Heart left ventricle (tissue), 16 donors: Measurements from ENCODE around the gene SIDT2. TPM values are rescaled to one million over a fixed set of nuclear protein-coding genes. Genes with fewer than 3 reads are reported as not detected.

Experiments
- ATAC-seq, 4 donors: fragments of 200-7000 bp; cut with Tn5 transposase; one replicate each; pipeline ENCODE4 v1.9.1; 2020 to 2022; ENCODE audit warnings: moderate library complexity in 4 of 4, mild to moderate bottlenecking in 3 of 4, moderate number of reproducible peaks in 1 of 4
- DNase-seq, 5 donors: peaks; one replicate each; pipeline ENCODE4 v3.0.0-alpha.2; 2020
- H3K27ac ChIP-seq, 12 donors: fragments of 200-600 bp; sonication (generic) in 4 of 12; one replicate each; pipeline versions ENCODE4 v1.5.0 to v1.8.0; 2016 to 2022; ENCODE audit warnings: mild to moderate bottlenecking in 2 of 12
- H3K27me3 ChIP-seq, 9 donors: fragments of 200-600 bp; sonication (generic) in 2 of 9; one replicate each; pipeline versions ENCODE4 v1.5.1 to v1.8.0; 2016 to 2022; ENCODE audit warnings: mild to moderate bottlenecking in 3 of 9
- H3K36me3 ChIP-seq, 9 donors: fragments of 200-600 bp; sonication (generic) in 2 of 9; one replicate each; pipeline versions ENCODE4 v1.5.0 to v1.8.0; 2018 to 2022; ENCODE audit warnings: mild to moderate bottlenecking in 2 of 9
- H3K4me1 ChIP-seq, 12 donors: fragments of 200-600 bp; sonication (generic) in 4 of 12; one replicate each; pipeline versions ENCODE4 v1.5.0 to v1.8.0; 2016 to 2022; ENCODE audit warnings: mild to moderate bottlenecking in 3 of 12
- H3K4me3 ChIP-seq, 12 donors: fragments of 200-600 bp; sonication (generic) in 4 of 12; one replicate each; pipeline versions ENCODE4 v1.5.0 to v1.8.0; 2017 to 2022; ENCODE audit warnings: mild to moderate bottlenecking in 9 of 12, moderate library complexity in 4 of 12
- H3K9me3 ChIP-seq, 12 donors: fragments of 200-600 bp; sonication (generic) in 4 of 12; one replicate each; pipeline versions ENCODE4 v1.5.0 to v1.8.0; 2016 to 2022; ENCODE audit warnings: mild to moderate bottlenecking in 1 of 12
- POLR2A ChIP-seq, 2 donors: fragments of 450-650 bp; IDR thresholded peaks; one replicate each; pipeline ENCODE4 v1.6.1; 2017; ENCODE audit warnings: antibody characterized with exemption in 2 of 2, mild to moderate bottlenecking in 2 of 2, moderate library complexity in 2 of 2
- WGBS, 4 donors: extraction: QIAGEN DNeasy Blood & Tissue Kit in 2 of 4; methylation state at CpG; one replicate each; pipeline versions ENCODE4 v1.1.5 to v1.1.7; 2013 to 2018; 5-methylcytosine and 5-hydroxymethylcytosine counted together
- intact Hi-C, 10 donors: fragments of 100-400 bp; cut with DNase I; formaldehyde crosslinking; loops; one replicate each; pipeline versions ENCODE4 v1.11.1 to v1.14.2; 2022
- polyA plus RNA-seq, 2 donors: library from polyadenylated mRNA; stranded (reverse); fragments of 200-250 nt; gene quantifications; one replicate each; pipeline ENCODE4 v1.2.3, GENCODE V29; 2013
- total RNA-seq, 9 donors: library from RNA; depleted of rRNA in 2 of 9; stranded (reverse); fragments of >200 nt in 2 of 9; fragmentation: NEBNext Ultra II Directional in 3 of 9; extraction: Animal tissue kit (Norgen Biotek cat#: 25700) in 3 of 9; gene quantifications; one replicate each; pipeline versions ENCODE4 v1.1.0 to v1.2.4, GENCODE V29; 2016 to 2023
- TF ChIP-seq, protein P1 (sequence below), 12 donors: fragments of 200-600 bp; sonication (generic) in 4 of 12; IDR thresholded peaks; one replicate each; pipeline versions ENCODE4 v1.5.0 to v1.8.0; 2018 to 2022; ENCODE audit warnings: antibody characterized with exemption in 12 of 12, mild to moderate bottlenecking in 5 of 12
- donor health status: ischemic (EF 13 %, LVEDD 7.1; RV severe dilation, severe dysfunction).
- donor health status: healthy with polysubstance abuse.
- donor health status: DM: no; HTN: yes; CAD: no.
- donor health status: DM: no; HTN: no; CAD: no.
- donor health status: ischemic (EF 25% LVEDD 6.9; RV normal size, moderate dysfunction).
- donor health status: ischemic (EF 25% LVEDD 5.7; RV mildly dilated, moderate dysfunction).
- donor health status: healthy.
- donor health status: DM: yes; HTN: yes; CAD: no.
- donor health status: ischemic (EF 35%, LVEDD 5.7; RV mildly dilated, moderate dysfunction).
- donor health status: nonischemic (EF 11% LVEDD 7.7; RV severe dilation, severe dysfunction).
- donor health status: DM: yes; HTN: yes; CAD: no.
- donor health status: PGD.
- donor health status: ischemic (EF 29% LVEDD 5.4; RV normal size, mild dysfunction).
- donor health status: nonischemic (EF 23%, LVEDD 6.1; RV moderate dilation, normal function).

Gene SIDT2
- total and polyA plus RNA-seq, 11 donors = 13.9 to 45.5 (median 19.3) TPM

DNA sequence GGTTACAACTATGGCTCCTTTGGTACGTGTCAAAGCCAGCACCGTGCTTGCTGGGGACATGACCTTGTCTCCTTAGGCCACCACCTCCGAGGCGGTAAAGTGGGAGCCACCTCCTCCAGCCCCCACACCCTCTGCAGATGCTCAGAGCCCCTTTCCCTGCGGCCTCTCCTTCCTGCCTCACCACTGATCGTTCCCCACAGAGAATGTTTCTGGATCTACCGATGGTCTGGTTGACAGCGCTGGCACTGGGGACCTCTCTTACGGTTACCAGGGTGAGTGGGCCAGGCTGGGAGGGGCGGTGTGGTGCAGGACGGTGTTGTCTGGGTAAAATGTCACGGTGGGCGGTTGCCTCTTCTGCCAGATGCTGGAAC lies 8.9 kb downstream of the SIDT2 start:
- Histone ChIP-seq H3K27ac (peak overlapping the region in 1 of 12 donors; percentile 20), H3K4me1 (peaks cover 0 to 17% (median 0%) of the 10 kb centered on the region in 12 donors), H3K27me3 (no peaks in the 10 kb centered on the region), H3K4me3 (no peak overlapping the region), H3K9me3 (no peaks in the 10 kb centered on the region), H3K36me3 (peaks cover 0 to 96% (median 84%) of the 10 kb centered on the region in 9 donors)
- no peak for ATAC-seq
- 82 to 89% (median 88%) methylated on average over 12 to 13 of the region's 13 CpGs for WGBS, 4 donors
- DNase-seq = peak in 1 of 5 donors; percentile 24
- TF ChIP-seq, protein P1, sequence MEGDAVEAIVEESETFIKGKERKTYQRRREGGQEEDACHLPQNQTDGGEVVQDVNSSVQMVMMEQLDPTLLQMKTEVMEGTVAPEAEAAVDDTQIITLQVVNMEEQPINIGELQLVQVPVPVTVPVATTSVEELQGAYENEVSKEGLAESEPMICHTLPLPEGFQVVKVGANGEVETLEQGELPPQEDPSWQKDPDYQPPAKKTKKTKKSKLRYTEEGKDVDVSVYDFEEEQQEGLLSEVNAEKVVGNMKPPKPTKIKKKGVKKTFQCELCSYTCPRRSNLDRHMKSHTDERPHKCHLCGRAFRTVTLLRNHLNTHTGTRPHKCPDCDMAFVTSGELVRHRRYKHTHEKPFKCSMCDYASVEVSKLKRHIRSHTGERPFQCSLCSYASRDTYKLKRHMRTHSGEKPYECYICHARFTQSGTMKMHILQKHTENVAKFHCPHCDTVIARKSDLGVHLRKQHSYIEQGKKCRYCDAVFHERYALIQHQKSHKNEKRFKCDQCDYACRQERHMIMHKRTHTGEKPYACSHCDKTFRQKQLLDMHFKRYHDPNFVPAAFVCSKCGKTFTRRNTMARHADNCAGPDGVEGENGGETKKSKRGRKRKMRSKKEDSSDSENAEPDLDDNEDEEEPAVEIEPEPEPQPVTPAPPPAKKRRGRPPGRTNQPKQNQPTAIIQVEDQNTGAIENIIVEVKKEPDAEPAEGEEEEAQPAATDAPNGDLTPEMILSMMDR (IDR thresholded peaks at IDR 0.05) = no peak
- no peak for TF ChIP-seq POLR2A (IDR thresholded peaks at IDR 0.05)
- intact Hi-C loops = no loop called here

DNA sequence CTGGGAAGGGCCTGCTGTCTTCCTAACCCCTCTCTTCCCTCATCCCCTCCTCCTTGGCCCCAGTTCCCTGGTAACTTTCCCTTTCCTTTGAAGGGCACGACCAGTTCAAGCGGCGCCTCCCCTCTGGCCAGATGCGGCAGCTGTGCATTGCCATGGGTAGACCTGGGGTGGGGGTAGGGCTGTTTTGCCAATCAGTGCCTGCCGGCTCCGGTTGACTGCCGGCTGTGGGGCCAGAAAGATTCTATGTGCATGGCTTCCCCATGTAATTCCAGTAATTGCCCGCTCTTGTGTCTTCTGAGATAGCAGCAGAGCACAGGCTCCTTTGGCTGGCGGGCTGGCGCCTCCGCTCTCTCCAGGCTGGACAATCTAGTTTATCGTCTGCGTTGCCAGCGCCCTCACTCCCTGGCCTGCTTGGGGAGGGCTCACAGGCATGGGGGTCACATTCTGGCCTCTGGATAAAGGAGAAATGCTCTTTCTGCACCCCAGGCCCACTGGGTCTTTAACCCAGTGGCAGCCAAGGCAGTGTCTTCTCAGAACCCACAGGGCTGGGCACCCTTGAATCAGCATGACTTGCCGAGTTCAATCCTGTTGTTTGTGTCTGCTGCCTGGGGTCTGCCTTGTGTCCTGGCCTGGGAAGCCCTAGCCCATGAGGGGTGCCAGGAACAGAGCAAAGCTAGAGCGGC lies 9.4 kb downstream of the SIDT2 start:
- WGBS, 4 donors = 89 to 94% (median 91%) methylated on average over 10 to 16 of the region's 16 CpGs
- Histone ChIP-seq H3K36me3 (peaks cover 0 to 96% (median 84%) of the 10 kb centered on the region in 9 donors), H3K4me3 (no peak overlapping the region), H3K9me3 (no peaks in the 10 kb centered on the region), H3K27me3 (no peaks in the 10 kb centered on the region), H3K27ac (peak overlapping the region in 1 of 12 donors; percentile 79), H3K4me1 (peaks cover 0 to 17% (median 0%) of the 10 kb centered on the region in 12 donors)
- intact Hi-C loops = no loop called here
- ATAC-seq (no peak), DNase-seq (peak in 1 of 5 donors; percentile 23)
- TF ChIP-seq POLR2A (IDR thresholded peaks at IDR 0.05) = no peak
- TF ChIP-seq, protein P1 (IDR thresholded peaks at IDR 0.05) = no peak

DNA sequence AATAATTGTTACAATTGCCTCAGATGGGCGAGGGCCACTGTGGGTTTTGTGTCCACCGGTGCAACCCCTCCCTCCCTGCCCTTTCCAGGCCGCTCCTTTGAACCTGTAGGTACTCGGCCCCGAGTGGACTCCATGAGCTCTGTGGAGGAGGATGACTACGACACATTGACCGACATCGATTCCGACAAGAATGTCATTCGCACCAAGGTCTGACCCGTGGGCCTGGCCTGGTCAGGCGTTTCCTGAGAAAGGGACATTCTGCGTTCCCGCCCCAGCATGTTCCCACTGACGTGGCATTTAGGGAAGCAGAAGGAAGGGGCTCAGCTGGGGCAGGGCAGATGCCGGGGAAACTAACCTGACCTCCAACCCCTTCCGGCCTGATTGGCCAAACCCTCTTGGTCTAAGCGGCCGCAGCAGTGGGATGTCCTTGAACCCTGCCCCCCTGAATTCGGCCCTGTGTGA lies 10.1 kb downstream of the SIDT2 start:
- peak in 2 of 5 donors; percentile 52 to 56 for DNase-seq

More for the DNA sequence above, 10.1 kb downstream of the SIDT2 start:
- intact Hi-C loops = no loop called here
- Histone ChIP-seq H3K27ac (peak overlapping the region in 1 of 12 donors; percentile 79), H3K9me3 (no peaks in the 10 kb centered on the region), H3K4me1 (peaks cover 0 to 17% (median 0%) of the 10 kb centered on the region in 12 donors), H3K27me3 (no peaks in the 10 kb centered on the region), H3K4me3 (no peak overlapping the region), H3K36me3 (peaks cover 0 to 97% (median 84%) of the 10 kb centered on the region in 9 donors)
- no peak for TF ChIP-seq POLR2A (IDR thresholded peaks at IDR 0.05)
- TF ChIP-seq, protein P1 (IDR thresholded peaks at IDR 0.05) = no peak
- WGBS, 4 donors = 88 to 94% (median 93%) methylated on average over 20 of the region's 20 CpGs
- peak in 3 of 4 donors; percentile 9 to 26 (median 25) for ATAC-seq
